Tibial nerve (tissue), 3 donors: Measurements from ENCODE around the gene PGF.

ENCODE experiments used
- POLR2A ChIP-seq, 2 donors: fragments of 450-650 bp; IDR thresholded peaks; one replicate each; pipeline ENCODE4 v1.6.1; 2017; ENCODE audit warnings: antibody characterized with exemption in 2 of 2, mild to moderate bottlenecking in 2 of 2, moderate library complexity in 2 of 2
- TF ChIP-seq, protein P1 (sequence below), 5 experiments: fragments of 200-600 bp in 3 of 5; fragments of 450-650 bp in 2 of 5; sonication (generic) in 3 of 5; IDR thresholded peaks; one replicate each; pipeline ENCODE4 v1.5.1; 2016 to 2019; ENCODE audit warnings: antibody characterized with exemption in 5 of 5, mild to moderate bottlenecking in 3 of 5, moderate library complexity in 2 of 5

DNA sequence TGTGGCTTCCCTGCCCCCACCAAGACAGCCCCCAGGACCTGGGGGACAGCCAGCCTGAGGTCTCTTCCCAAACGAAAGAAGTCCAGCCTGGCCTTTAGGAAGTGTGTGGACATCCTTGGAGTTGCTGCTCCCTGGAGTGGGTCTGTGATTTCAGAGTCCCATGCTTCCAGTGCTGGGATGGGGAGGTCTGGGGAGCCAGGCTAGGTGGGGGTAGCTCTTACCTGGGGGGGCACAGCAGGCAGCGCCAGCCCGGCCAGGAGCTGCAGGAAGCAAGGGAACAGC, 509 bp downstream of the PGF start:
- TF ChIP-seq, protein P1, sequence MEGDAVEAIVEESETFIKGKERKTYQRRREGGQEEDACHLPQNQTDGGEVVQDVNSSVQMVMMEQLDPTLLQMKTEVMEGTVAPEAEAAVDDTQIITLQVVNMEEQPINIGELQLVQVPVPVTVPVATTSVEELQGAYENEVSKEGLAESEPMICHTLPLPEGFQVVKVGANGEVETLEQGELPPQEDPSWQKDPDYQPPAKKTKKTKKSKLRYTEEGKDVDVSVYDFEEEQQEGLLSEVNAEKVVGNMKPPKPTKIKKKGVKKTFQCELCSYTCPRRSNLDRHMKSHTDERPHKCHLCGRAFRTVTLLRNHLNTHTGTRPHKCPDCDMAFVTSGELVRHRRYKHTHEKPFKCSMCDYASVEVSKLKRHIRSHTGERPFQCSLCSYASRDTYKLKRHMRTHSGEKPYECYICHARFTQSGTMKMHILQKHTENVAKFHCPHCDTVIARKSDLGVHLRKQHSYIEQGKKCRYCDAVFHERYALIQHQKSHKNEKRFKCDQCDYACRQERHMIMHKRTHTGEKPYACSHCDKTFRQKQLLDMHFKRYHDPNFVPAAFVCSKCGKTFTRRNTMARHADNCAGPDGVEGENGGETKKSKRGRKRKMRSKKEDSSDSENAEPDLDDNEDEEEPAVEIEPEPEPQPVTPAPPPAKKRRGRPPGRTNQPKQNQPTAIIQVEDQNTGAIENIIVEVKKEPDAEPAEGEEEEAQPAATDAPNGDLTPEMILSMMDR (IDR thresholded peaks at IDR 0.05), result no peak
- no peak for TF ChIP-seq POLR2A (IDR thresholded peaks at IDR 0.05)
